Stimulated activated CD8-positive, alpha-beta memory T cell treated with anti-CD3 and anti-CD28 coated beads, Interleukin-7, amount 100 ng/mL, for 48 hours (primary cell): ENCODE data around the gene ENGASE.
A peak's percentile ranks its signal among the peaks of the same experiment; 100 is the strongest.
"Not testable (repeated sequence)": the region's sequence is repeated elsewhere in the genome, so short reads cannot be mapped to it uniquely, and the experiment has no call there.

Experiments
- DNase-seq, 2 donors: peaks; one replicate each; pipeline ENCODE4 v3.0.0-alpha.2; 2020; ENCODE audit warnings: low read depth in 1 of 2; ENCODE audit errors: extremely low read depth in 1 of 2

Gene ENGASE

GRCh38 chr17:79074649-79075445, at the start of gene ENGASE:
Gene ENGASE, plus strand, starts transcription at chr17:79074824. Its CDS starts 121 bp downstream, at chr17:79074945.
- DNase-seq: peak; percentile 85 to 88

- no peak for DNase-seq
These were observed 49.5 kb upstream of the ENGASE start for GRCh38 chr17:79024901-79025737.

- DNase-seq: no peak
These were observed 48.0 kb upstream of the ENGASE start for GRCh38 chr17:79026376-79027273.

- no peak for DNase-seq
These were observed 47.2 kb upstream of the ENGASE start for GRCh38 chr17:79027274-79027924.

GRCh38 chr17:79027925-79028491, 46.6 kb upstream of the ENGASE start:
- DNase-seq: no peak

- DNase-seq: no peak
These were observed 45.9 kb upstream of the ENGASE start for GRCh38 chr17:79028496-79029326.

GRCh38 chr17:79029327-79030009, 45.2 kb upstream of the ENGASE start:
- DNase-seq: no peak

- not testable (repeated sequence) for DNase-seq
These were observed 44.0 kb upstream of the ENGASE start for GRCh38 chr17:79030636-79031035.

GRCh38 chr17:79031996-79032875, 42.4 kb upstream of the ENGASE start:
- DNase-seq: no peak

- DNase-seq: no peak
These were observed 41.5 kb upstream of the ENGASE start for GRCh38 chr17:79033046-79033616.

- no peak for DNase-seq
These were observed 40.7 kb upstream of the ENGASE start for GRCh38 chr17:79033741-79034501.

- no peak for DNase-seq
These were observed 39.6 kb upstream of the ENGASE start for GRCh38 chr17:79034931-79035485.

- DNase-seq: no peak
These were observed 38.9 kb upstream of the ENGASE start for GRCh38 chr17:79035686-79036085.

GRCh38 chr17:79036181-79036580, 38.4 kb upstream of the ENGASE start:
- DNase-seq: no peak

- DNase-seq: no peak
These were observed 38.0 kb upstream of the ENGASE start for GRCh38 chr17:79036596-79036995.

GRCh38 chr17:79038545-79039135, 36.0 kb upstream of the ENGASE start:
- no peak for DNase-seq
